Left lung (tissue), 10 donors: ENCODE measurements around the gene BDKRB2. TPM values are rescaled to one million over a fixed set of nuclear protein-coding genes. Genes with fewer than 3 reads are reported as not detected.
A peak's percentile ranks its signal among the peaks of the same experiment; 100 is the strongest.
"Not testable (repeated sequence)": the region's sequence is repeated elsewhere in the genome, so short reads cannot be mapped to it uniquely, and the experiment has no call there.

Source experiments
- ATAC-seq: fragments of 200-7000 bp; cut with Tn5 transposase; one replicate; pipeline ENCODE4 v1.9.1; 2020; ENCODE audit warnings: moderate library complexity
- DNase-seq, 4 donors: peaks; one replicate each; pipeline ENCODE4 v3.0.0-alpha.2; 2013 to 2020
- H3K27ac ChIP-seq, 2 donors: fragments of 200-600 bp; sonication (generic) in 1 of 2; one replicate each; pipeline versions ENCODE4 v1.5.0 to v1.8.0; 2020 to 2021
- H3K27me3 ChIP-seq, 2 donors: fragments of 200-600 bp; sonication (generic) in 1 of 2; one replicate each; pipeline versions ENCODE4 v1.5.0 to v1.8.0; 2020 to 2021
- H3K36me3 ChIP-seq, 2 donors: fragments of 200-600 bp; sonication (generic) in 1 of 2; one replicate each; pipeline versions ENCODE4 v1.5.0 to v1.8.0; 2020 to 2021
- H3K4me1 ChIP-seq, 2 donors: fragments of 200-600 bp; one replicate each; pipeline ENCODE4 v1.8.0; 2021
- H3K4me3 ChIP-seq, 2 donors: fragments of 200-600 bp; sonication (generic) in 1 of 2; one replicate each; pipeline versions ENCODE4 v1.5.0 to v1.8.0; 2020 to 2021; ENCODE audit warnings: mild to moderate bottlenecking in 1 of 2
- H3K9me3 ChIP-seq, 2 donors: fragments of 200-600 bp; sonication (generic) in 1 of 2; one replicate each; pipeline versions ENCODE4 v1.5.0 to v1.8.0; 2020 to 2021
- CTCF ChIP-seq, 2 donors: fragments of 200-600 bp; sonication (generic) in 1 of 2; IDR thresholded peaks; one replicate each; pipeline versions ENCODE4 v1.5.0 to v1.8.0; 2021; ENCODE audit warnings: antibody characterized with exemption in 2 of 2
- intact Hi-C, 2 donors: fragments of 100-400 bp; cut with DNase I; formaldehyde crosslinking; loops; one replicate each; pipeline versions ENCODE4 v1.11.2 to v1.14.2; 2022
- polyA plus RNA-seq, 6 donors: library from polyadenylated mRNA; unstranded; fragments of 120-200 nt; gene quantifications; one replicate each; pipeline ENCODE4 v1.2.1, GENCODE V29; 2013; ENCODE audit not compliant: insufficient read length in 6 of 6
- total RNA-seq, 2 donors: library from RNA; stranded (reverse); fragmentation: NEBNext Ultra II Directional; extraction: Animal tissue kit (Norgen Biotek cat#: 25700); gene quantifications; one replicate each; pipeline ENCODE4 v1.2.1, GENCODE V29; 2021
- donor health status: DM: no; HTN: yes; CAD: no.
- donor health status: DM: no; HTN: no; CAD: no.

The BDKRB2 gene
- total and polyA plus RNA-seq, 8 donors, result 0.80 to 1.9 (median 1.2) TPM

- Histone ChIP-seq H3K4me1 (no peaks in the 10 kb centered on the region), H3K4me3 (no peak overlapping the region), H3K36me3 (no peaks in the 10 kb centered on the region), H3K9me3 (no peaks in the 10 kb centered on the region), H3K27ac (no peak overlapping the region), H3K27me3 (no peaks in the 10 kb centered on the region)
- intact Hi-C loops, result no loop called here
- TF ChIP-seq CTCF (IDR thresholded peaks at IDR 0.05), result no peak
- DNase-seq (no peak), ATAC-seq (no peak)
These were observed 34.1 kb downstream of the BDKRB2 start for GRCh38 chr14:96238676-96239265.

- TF ChIP-seq CTCF (IDR thresholded peaks at IDR 0.05), result no peak
- Histone ChIP-seq H3K9me3 (no peaks in the 10 kb centered on the region), H3K4me1 (no peaks in the 10 kb centered on the region), H3K36me3 (no peaks in the 10 kb centered on the region), H3K27me3 (no peaks in the 10 kb centered on the region), H3K4me3 (no peak overlapping the region), H3K27ac (no peak overlapping the region)
- peak; percentile 47 for ATAC-seq
- no peak for DNase-seq
- intact Hi-C loops, result no loop called here
These were observed 35.1 kb downstream of the BDKRB2 start for GRCh38 chr14:96239711-96240141.

- no peaks in the 10 kb centered on the region for H3K4me1 ChIP-seq
- H3K4me3 ChIP-seq, result no peak overlapping the region
- DNase-seq (no peak), ATAC-seq (no peak)
- intact Hi-C loops, result no loop called here
- H3K27ac ChIP-seq, result no peak overlapping the region
- H3K9me3 ChIP-seq, result no peaks in the 10 kb centered on the region
- no peaks in the 10 kb centered on the region for H3K36me3 ChIP-seq
- TF ChIP-seq CTCF (IDR thresholded peaks at IDR 0.05), result no peak
- H3K27me3 ChIP-seq, result no peaks in the 10 kb centered on the region
These were observed 36.0 kb downstream of the BDKRB2 start for GRCh38 chr14:96240641-96241040.

- intact Hi-C loops, result no loop called here
- no peak for TF ChIP-seq CTCF (IDR thresholded peaks at IDR 0.05)
These were observed 37.5 kb downstream of the BDKRB2 start for GRCh38 chr14:96242126-96242525.

GRCh38 chr14:96243785-96244184, 39.1 kb downstream of the BDKRB2 start:
- intact Hi-C loops, result no loop called here
- no peaks in the 10 kb centered on the region for H3K4me1 ChIP-seq
- TF ChIP-seq CTCF (IDR thresholded peaks at IDR 0.05), result no peak
- H3K27me3 ChIP-seq, result no peaks in the 10 kb centered on the region
- ATAC-seq (no peak), DNase-seq (peak in 3 of 4 donors; percentile 10 to 74 (median 74))
- H3K9me3 ChIP-seq, result no peaks in the 10 kb centered on the region
- no peak overlapping the region for H3K27ac ChIP-seq
- H3K36me3 ChIP-seq, result no peaks in the 10 kb centered on the region
- H3K4me3 ChIP-seq, result no peak overlapping the region

More at GRCh38 chr14:96242126-96242525, 37.5 kb downstream of the BDKRB2 start:
- Histone ChIP-seq H3K9me3 (no peaks in the 10 kb centered on the region), H3K27ac (no peak overlapping the region), H3K4me1 (no peaks in the 10 kb centered on the region), H3K27me3 (no peaks in the 10 kb centered on the region), H3K4me3 (no peak overlapping the region), H3K36me3 (no peaks in the 10 kb centered on the region)
- ATAC-seq, result no peak
- no peak for DNase-seq

GRCh38 chr14:96245074-96245473, 40.4 kb downstream of the BDKRB2 start:
- intact Hi-C loops, H3K4me1 ChIP-seq, DNase-seq, H3K36me3 ChIP-seq, H3K9me3 ChIP-seq, ATAC-seq, H3K4me3 ChIP-seq, H3K27ac ChIP-seq, H3K27me3 ChIP-seq: not testable (repeated sequence)
